ENCODE data around the gene PSME4. TPM values are rescaled to one million over a fixed set of nuclear protein-coding genes. Genes with fewer than 3 reads are reported as not detected.

The PSME4 gene
- total and polyA plus RNA-seq, 2 experiments from 2014 or later = 44.7 to 98.6 TPM

DNA sequence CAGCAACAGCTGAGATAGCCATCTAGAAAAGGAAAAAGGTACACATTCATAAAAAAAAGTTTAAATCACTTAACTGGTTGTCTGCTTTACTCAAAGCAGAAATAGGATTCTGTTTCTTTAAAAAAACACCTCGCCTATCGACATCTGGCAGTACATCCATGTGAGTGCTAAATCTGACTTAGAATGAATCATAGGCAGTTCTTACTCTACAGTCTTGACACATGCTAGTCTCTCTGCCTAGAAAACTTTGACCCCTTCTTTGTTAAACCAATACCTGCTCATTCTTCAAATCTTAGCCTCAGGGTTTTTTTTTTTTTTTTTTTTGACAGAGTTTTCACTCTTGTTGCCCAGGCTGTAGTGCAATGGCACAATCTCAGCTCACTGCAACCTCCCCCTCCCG is 73.9 kb downstream of the PSME4 start:
- Mint-ChIP-seq H3K9me3 (no peaks in the 10 kb centered on the region), H3K27ac (no peak overlapping the region), H3K4me3 (no peak overlapping the region), H3K4me1 (no peaks in the 10 kb centered on the region), H3K27me3 (ENCODE audit: insufficient read depth, low read depth, poor library complexity) (peaks cover 2% of the 10 kb centered on the region), H3K36me3 (ENCODE audit: low read depth) (peaks cover 81% of the 10 kb centered on the region)
- peaks cover 2% of the 10 kb centered on the region; the same call in 1 of the 2 replicates for H4K20me1 ChIP-seq (replicated peaks; ENCODE audit: insufficient read depth)
- no peaks in the 10 kb centered on the region for H3K9me2 ChIP-seq (ENCODE audit: insufficient read depth)
- peaks cover 55% of the 10 kb centered on the region for H3K36me3 ChIP-seq (ENCODE audit: insufficient read depth)
- H3K4me3 ChIP-seq = no peak overlapping the region
- H3K4me1 ChIP-seq (ENCODE audit: insufficient read depth) = no peaks in the 10 kb centered on the region
- no peak overlapping the region for H2AFZ ChIP-seq
- H3F3A ChIP-seq (replicated peaks; ENCODE audit: low read depth) = no peaks in the 10 kb centered on the region
- no peaks in the 10 kb centered on the region for H3K79me2 ChIP-seq (replicated peaks; ENCODE audit: insufficient read depth)
- no peak for TF ChIP-seq EZH2phosphoT487 (IDR thresholded peaks at IDR 0.05; ENCODE audit: unreplicated experiment)
- TF ChIP-seq ZNF114 (CRISPR knock-in tag; IDR thresholded peaks at IDR 0.05) = no peak
- TF ChIP-seq POLR2AphosphoS5 (IDR thresholded peaks at IDR 0.05; ENCODE audit: low read depth) = no peak
- no peak for TF ChIP-seq ZNF331 (CRISPR knock-in tag; IDR thresholded peaks at IDR 0.05; ENCODE audit: low read depth)
- TF ChIP-seq, protein P1, sequence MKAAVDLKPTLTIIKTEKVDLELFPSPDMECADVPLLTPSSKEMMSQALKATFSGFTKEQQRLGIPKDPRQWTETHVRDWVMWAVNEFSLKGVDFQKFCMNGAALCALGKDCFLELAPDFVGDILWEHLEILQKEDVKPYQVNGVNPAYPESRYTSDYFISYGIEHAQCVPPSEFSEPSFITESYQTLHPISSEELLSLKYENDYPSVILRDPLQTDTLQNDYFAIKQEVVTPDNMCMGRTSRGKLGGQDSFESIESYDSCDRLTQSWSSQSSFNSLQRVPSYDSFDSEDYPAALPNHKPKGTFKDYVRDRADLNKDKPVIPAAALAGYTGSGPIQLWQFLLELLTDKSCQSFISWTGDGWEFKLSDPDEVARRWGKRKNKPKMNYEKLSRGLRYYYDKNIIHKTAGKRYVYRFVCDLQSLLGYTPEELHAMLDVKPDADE (IDR thresholded peaks at IDR 0.05) = no peak
- TF ChIP-seq NANOG (IDR thresholded peaks at IDR 0.05; ENCODE audit: borderline replicate concordance) = no peak
- TF ChIP-seq, protein P2, sequence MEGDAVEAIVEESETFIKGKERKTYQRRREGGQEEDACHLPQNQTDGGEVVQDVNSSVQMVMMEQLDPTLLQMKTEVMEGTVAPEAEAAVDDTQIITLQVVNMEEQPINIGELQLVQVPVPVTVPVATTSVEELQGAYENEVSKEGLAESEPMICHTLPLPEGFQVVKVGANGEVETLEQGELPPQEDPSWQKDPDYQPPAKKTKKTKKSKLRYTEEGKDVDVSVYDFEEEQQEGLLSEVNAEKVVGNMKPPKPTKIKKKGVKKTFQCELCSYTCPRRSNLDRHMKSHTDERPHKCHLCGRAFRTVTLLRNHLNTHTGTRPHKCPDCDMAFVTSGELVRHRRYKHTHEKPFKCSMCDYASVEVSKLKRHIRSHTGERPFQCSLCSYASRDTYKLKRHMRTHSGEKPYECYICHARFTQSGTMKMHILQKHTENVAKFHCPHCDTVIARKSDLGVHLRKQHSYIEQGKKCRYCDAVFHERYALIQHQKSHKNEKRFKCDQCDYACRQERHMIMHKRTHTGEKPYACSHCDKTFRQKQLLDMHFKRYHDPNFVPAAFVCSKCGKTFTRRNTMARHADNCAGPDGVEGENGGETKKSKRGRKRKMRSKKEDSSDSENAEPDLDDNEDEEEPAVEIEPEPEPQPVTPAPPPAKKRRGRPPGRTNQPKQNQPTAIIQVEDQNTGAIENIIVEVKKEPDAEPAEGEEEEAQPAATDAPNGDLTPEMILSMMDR (conservative IDR thresholded peaks at IDR 0.05; ENCODE audit: low read depth in 2 of 2) = no peak
- TF ChIP-seq, protein P3, sequence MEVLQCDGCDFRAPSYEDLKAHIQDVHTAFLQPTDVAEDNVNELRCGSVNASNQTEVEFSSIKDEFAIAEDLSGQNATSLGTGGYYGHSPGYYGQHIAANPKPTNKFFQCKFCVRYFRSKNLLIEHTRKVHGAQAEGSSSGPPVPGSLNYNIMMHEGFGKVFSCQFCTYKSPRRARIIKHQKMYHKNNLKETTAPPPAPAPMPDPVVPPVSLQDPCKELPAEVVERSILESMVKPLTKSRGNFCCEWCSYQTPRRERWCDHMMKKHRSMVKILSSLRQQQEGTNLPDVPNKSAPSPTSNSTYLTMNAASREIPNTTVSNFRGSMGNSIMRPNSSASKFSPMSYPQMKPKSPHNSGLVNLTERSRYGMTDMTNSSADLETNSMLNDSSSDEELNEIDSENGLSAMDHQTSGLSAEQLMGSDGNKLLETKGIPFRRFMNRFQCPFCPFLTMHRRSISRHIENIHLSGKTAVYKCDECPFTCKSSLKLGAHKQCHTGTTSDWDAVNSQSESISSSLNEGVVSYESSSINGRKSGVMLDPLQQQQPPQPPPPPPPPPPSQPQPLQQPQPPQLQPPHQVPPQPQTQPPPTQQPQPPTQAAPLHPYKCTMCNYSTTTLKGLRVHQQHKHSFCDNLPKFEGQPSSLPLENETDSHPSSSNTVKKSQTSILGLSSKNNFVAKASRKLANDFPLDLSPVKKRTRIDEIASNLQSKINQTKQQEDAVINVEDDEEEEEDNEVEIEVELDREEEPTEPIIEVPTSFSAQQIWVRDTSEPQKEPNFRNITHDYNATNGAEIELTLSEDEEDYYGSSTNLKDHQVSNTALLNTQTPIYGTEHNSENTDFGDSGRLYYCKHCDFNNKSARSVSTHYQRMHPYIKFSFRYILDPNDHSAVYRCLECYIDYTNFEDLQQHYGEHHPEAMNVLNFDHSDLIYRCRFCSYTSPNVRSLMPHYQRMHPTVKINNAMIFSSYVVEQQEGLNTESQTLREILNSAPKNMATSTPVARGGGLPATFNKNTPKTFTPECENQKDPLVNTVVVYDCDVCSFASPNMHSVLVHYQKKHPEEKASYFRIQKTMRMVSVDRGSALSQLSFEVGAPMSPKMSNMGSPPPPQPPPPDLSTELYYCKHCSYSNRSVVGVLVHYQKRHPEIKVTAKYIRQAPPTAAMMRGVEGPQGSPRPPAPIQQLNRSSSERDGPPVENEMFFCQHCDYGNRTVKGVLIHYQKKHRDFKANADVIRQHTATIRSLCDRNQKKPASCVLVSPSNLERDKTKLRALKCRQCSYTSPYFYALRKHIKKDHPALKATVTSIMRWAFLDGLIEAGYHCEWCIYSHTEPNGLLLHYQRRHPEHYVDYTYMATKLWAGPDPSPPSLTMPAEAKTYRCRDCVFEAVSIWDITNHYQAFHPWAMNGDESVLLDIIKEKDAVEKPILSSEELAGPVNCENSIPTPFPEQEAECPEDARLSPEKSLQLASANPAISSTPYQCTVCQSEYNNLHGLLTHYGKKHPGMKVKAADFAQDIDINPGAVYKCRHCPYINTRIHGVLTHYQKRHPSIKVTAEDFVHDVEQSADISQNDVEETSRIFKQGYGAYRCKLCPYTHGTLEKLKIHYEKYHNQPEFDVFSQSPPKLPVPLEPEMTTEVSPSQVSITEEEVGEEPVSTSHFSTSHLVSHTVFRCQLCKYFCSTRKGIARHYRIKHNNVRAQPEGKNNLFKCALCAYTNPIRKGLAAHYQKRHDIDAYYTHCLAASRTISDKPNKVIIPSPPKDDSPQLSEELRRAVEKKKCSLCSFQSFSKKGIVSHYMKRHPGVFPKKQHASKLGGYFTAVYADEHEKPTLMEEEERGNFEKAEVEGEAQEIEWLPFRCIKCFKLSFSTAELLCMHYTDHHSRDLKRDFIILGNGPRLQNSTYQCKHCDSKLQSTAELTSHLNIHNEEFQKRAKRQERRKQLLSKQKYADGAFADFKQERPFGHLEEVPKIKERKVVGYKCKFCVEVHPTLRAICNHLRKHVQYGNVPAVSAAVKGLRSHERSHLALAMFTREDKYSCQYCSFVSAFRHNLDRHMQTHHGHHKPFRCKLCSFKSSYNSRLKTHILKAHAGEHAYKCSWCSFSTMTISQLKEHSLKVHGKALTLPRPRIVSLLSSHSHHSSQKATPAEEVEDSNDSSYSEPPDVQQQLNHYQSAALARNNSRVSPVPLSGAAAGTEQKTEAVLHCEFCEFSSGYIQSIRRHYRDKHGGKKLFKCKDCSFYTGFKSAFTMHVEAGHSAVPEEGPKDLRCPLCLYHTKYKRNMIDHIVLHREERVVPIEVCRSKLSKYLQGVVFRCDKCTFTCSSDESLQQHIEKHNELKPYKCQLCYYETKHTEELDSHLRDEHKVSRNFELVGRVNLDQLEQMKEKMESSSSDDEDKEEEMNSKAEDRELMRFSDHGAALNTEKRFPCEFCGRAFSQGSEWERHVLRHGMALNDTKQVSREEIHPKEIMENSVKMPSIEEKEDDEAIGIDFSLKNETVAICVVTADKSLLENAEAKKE (CRISPR knock-in tag; IDR thresholded peaks at IDR 0.05) = no peak
- no peak for TF ChIP-seq CREB1 (CRISPR knock-in tag; IDR thresholded peaks at IDR 0.05; ENCODE audit: low read depth)
- no peak for TF ChIP-seq STAT1 (IDR thresholded peaks at IDR 0.05; ENCODE audit: unreplicated experiment)
- no peak for TF ChIP-seq EZH2 (IDR thresholded peaks at IDR 0.05; ENCODE audit: low read depth, unreplicated experiment)
- no peak for TF ChIP-seq JUNB (IDR thresholded peaks at IDR 0.05; ENCODE audit: unreplicated experiment)
- TF ChIP-seq, protein P4, sequence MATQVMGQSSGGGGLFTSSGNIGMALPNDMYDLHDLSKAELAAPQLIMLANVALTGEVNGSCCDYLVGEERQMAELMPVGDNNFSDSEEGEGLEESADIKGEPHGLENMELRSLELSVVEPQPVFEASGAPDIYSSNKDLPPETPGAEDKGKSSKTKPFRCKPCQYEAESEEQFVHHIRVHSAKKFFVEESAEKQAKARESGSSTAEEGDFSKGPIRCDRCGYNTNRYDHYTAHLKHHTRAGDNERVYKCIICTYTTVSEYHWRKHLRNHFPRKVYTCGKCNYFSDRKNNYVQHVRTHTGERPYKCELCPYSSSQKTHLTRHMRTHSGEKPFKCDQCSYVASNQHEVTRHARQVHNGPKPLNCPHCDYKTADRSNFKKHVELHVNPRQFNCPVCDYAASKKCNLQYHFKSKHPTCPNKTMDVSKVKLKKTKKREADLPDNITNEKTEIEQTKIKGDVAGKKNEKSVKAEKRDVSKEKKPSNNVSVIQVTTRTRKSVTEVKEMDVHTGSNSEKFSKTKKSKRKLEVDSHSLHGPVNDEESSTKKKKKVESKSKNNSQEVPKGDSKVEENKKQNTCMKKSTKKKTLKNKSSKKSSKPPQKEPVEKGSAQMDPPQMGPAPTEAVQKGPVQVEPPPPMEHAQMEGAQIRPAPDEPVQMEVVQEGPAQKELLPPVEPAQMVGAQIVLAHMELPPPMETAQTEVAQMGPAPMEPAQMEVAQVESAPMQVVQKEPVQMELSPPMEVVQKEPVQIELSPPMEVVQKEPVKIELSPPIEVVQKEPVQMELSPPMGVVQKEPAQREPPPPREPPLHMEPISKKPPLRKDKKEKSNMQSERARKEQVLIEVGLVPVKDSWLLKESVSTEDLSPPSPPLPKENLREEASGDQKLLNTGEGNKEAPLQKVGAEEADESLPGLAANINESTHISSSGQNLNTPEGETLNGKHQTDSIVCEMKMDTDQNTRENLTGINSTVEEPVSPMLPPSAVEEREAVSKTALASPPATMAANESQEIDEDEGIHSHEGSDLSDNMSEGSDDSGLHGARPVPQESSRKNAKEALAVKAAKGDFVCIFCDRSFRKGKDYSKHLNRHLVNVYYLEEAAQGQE (IDR thresholded peaks at IDR 0.05; ENCODE audit: unreplicated experiment) = no peak
- no peak for ATAC-seq
- H3K27ac ChIP-seq (ENCODE audit: low read depth) = no peak overlapping the region
- DNase-seq (ENCODE audit: low spot score) = no peak
- no peak overlapping the region for H3K4me2 ChIP-seq
- H3K27me3 ChIP-seq (ENCODE audit: insufficient read depth) = no peaks in the 10 kb centered on the region

All from GM23338 (cell line).